ENCODE measurements around the gene APRT.
"Not testable (repeated sequence)": the region's sequence is repeated elsewhere in the genome, so short reads cannot be mapped to it uniquely, and the experiment has no call there.

Gene APRT

GRCh38 chr16:88772871-88773811, 38.6 kb downstream of the APRT start:
- no peak for DNase-seq (ENCODE audit: low spot score)

- not testable (repeated sequence) for DNase-seq (ENCODE audit: low spot score)
These were observed 39.9 kb downstream of the APRT start for GRCh38 chr16:88771781-88772180.

GRCh38 chr16:88771294-88771772, 40.4 kb downstream of the APRT start:
- no peak for DNase-seq (ENCODE audit: low spot score)

- no peak for DNase-seq (ENCODE audit: low spot score)
These were observed 41.1 kb downstream of the APRT start for GRCh38 chr16:88770461-88771293.

GRCh38 chr16:88769617-88770460, 41.9 kb downstream of the APRT start:
- no peak for DNase-seq (ENCODE audit: low spot score)

- DNase-seq (ENCODE audit: low spot score): no peak
These were observed 43.5 kb downstream of the APRT start for GRCh38 chr16:88768071-88768783.

- DNase-seq (ENCODE audit: low spot score): no peak
These were observed 44.1 kb downstream of the APRT start for GRCh38 chr16:88767546-88768070.

- no peak for DNase-seq (ENCODE audit: low spot score)
These were observed 44.8 kb downstream of the APRT start for GRCh38 chr16:88766975-88767374.

- DNase-seq (ENCODE audit: low spot score): no peak
These were observed 46.8 kb downstream of the APRT start for GRCh38 chr16:88764913-88765349.

GRCh38 chr16:88764080-88764479, 47.6 kb downstream of the APRT start:
- no peak for DNase-seq (ENCODE audit: low spot score)

GRCh38 chr16:88763502-88764053, 48.1 kb downstream of the APRT start:
- DNase-seq (ENCODE audit: low spot score): no peak

- no peak for DNase-seq (ENCODE audit: low spot score)
These were observed 48.8 kb downstream of the APRT start for GRCh38 chr16:88762941-88763340.

- DNase-seq (ENCODE audit: low spot score): no peak
These were observed 49.4 kb downstream of the APRT start for GRCh38 chr16:88762258-88762870.

GRCh38 chr16:88761830-88762229, 49.9 kb downstream of the APRT start:
- no peak for DNase-seq (ENCODE audit: low spot score)

- DNase-seq (ENCODE audit: low spot score): no peak
These were observed 50.6 kb downstream of the APRT start for GRCh38 chr16:88761143-88761534.

- DNase-seq (ENCODE audit: low spot score): no peak
These were observed 51.1 kb downstream of the APRT start for GRCh38 chr16:88760424-88761142.

GRCh38 chr16:88759976-88760350, 51.8 kb downstream of the APRT start:
- DNase-seq (ENCODE audit: low spot score): no peak
